ENCODE measurements around the gene MAPK14.

DNA sequence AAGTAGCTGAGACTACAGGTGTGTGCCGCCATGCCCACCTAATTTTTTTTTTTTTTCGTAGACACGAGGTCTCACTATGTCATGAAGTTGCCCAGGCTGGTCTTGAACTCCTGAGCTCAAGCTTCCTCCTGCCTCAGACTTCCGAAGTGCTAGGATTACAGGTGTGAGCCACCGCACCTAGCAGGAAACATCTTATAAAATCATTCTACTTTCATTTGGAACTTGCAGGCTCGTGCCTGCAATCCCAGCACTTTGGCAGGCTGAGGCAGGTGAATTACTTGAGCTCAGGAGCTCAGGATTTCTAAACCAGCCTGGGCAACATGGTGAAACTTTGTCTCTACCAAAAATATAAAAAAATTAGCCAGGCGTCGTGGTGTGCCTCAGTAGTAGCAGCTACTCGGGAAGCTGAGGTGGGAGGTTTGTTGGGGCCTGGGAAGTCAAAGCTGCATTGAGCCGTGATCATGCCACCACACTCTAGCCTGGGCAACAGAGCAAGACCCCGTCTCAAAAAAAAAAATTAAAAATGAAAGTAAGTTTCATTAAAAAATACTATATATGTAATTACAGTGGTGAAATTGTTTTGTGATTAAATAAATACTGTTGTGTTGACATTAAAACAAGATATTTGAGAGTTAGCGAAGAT is 15.1 kb downstream of the MAPK14 start:
- TF ChIP-seq EZH2 (IDR thresholded peaks at IDR 0.05) (no peak), POLR2AphosphoS5 (IDR thresholded peaks at IDR 0.05; ENCODE audit: borderline replicate concordance, low read depth, low read length) (no peak)

Data from SK-N-MC (cell line).